CD4-positive, alpha-beta memory T cell (primary cell): ENCODE results near the gene TOX3. TPM values are rescaled to one million over a fixed set of nuclear protein-coding genes. Genes with fewer than 3 reads are reported as not detected.

Experiments used
- CTCF ChIA-PET: fragments of 350-600 bp; sonication (Branson Sonifier 250); formaldehyde crosslinking; loops from one replicate; lab custom pipeline; 2021; ENCODE audit warnings: inconsistent platforms; ENCODE audit not compliant: partially characterized antibody; lab: Charles Lee
- POLR2A ChIA-PET: fragments of 350-600 bp; sonication (Branson Sonifier 250); formaldehyde crosslinking; loops from one replicate; lab custom pipeline; 2021; ENCODE audit not compliant: partially characterized antibody; lab: Charles Lee
- DNase-seq, 5 donors: peaks; one replicate each; pipeline versions ENCODE4 v3.0.0 to v3.0.0-alpha.2; 2020 to 2022; ENCODE audit warnings: mixed read lengths in 1 of 5
- H3K27ac ChIP-seq: one replicate; pipeline ENCODE4 v1.7.0; 2013; ENCODE audit warnings: low read depth, low read length
- H3K27me3 ChIP-seq: 2 replicates; pipeline ENCODE4 v1.7.0; 2013; ENCODE audit warnings: mild to moderate bottlenecking, low read length, moderate library complexity; ENCODE audit not compliant: insufficient read depth
- H3K36me3 ChIP-seq: 2 replicates; pipeline ENCODE4 v1.7.0; 2013; ENCODE audit warnings: mild to moderate bottlenecking, low read length, moderate library complexity; ENCODE audit not compliant: insufficient read depth
- H3K4me1 ChIP-seq: 2 replicates; pipeline ENCODE4 v1.7.0; 2013; ENCODE audit warnings: mild to moderate bottlenecking, low read length, moderate library complexity; ENCODE audit not compliant: insufficient read depth
- H3K4me3 ChIP-seq, 2 donors: one replicate each; pipeline ENCODE4 v1.7.0; 2013; ENCODE audit warnings: low read length in 2 of 2, mild to moderate bottlenecking in 1 of 2
- H3K9me3 ChIP-seq, 2 donors: one replicate each; pipeline ENCODE4 v1.7.0; 2013; ENCODE audit warnings: low read length in 2 of 2, control low read depth in 1 of 2; ENCODE audit not compliant: control insufficient read depth in 1 of 2
- H3K27ac Mint-ChIP-seq, 7 donors: one replicate each; pipeline ENCODE4 v1.8.0; 2020 to 2021; ENCODE audit warnings: mixed read lengths in 7 of 7, mild to moderate bottlenecking in 6 of 7, inconsistent platforms in 3 of 7, moderate library complexity in 3 of 7
- H3K27me3 Mint-ChIP-seq, 2 donors: one replicate each; pipeline ENCODE4 v1.8.0; 2020 to 2021; ENCODE audit warnings: mixed read lengths in 2 of 2
- H3K36me3 Mint-ChIP-seq, 2 donors: one replicate each; pipeline ENCODE4 v1.8.0; 2020 to 2021; ENCODE audit warnings: mixed read lengths in 2 of 2, inconsistent platforms in 1 of 2, mild to moderate bottlenecking in 1 of 2
- H3K4me1 Mint-ChIP-seq, 4 donors: one replicate each; pipeline ENCODE4 v1.8.0; 2020 to 2021; ENCODE audit warnings: mixed read lengths in 4 of 4, mild to moderate bottlenecking in 1 of 4
- H3K4me3 Mint-ChIP-seq, 8 donors: one replicate each; pipeline ENCODE4 v1.8.0; 2020 to 2021; ENCODE audit warnings: mixed read lengths in 8 of 8, mild to moderate bottlenecking in 7 of 8, moderate library complexity in 6 of 8, inconsistent platforms in 3 of 8
- H3K9me3 Mint-ChIP-seq, 8 donors: one replicate each; pipeline ENCODE4 v1.8.0; 2020 to 2021; ENCODE audit warnings: mixed read lengths in 8 of 8, mild to moderate bottlenecking in 5 of 8, inconsistent platforms in 3 of 8, moderate library complexity in 1 of 8
- intact Hi-C: fragments of 100-400 bp; cut with micrococcal nuclease; formaldehyde crosslinking; loops from one replicate; pipeline ENCODE4 v1.15.1; 2023
- polyA plus RNA-seq, 2 donors: library from polyadenylated mRNA; unstranded; fragments of 300-500 nt; fragmentation: Illumina TruSeq; gene quantifications; one replicate each; pipeline ENCODE4 v1.2.3, GENCODE V29; 2021
- total RNA-seq, 2 experiments: library from RNA; stranded (reverse); gene quantifications; one replicate each; pipeline ENCODE4 v1.2.3, GENCODE V29; 2021

Gene TOX3
- total and polyA plus RNA-seq, 4 experiments from 2014 or later = 0.13 TPM; not detected in 3

DNA sequence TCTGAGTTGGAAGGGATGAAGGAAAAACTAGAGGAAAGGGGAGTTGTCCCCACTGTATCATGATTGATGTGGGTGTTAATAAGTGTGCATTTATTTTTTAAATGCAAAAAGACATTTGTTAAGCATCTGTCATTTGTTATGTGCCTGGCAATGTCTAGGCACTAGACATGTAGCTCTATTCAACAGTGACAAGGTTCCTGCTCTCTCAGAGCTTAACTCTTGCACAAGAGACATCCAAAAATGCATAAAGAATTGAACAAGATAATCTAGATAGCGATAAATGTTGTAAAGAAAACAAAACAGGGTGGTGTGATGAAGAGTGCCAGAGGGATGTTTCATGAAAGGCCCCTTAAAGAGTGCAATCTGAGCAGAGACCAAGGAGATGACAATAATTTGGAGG is 148.9 kb downstream of the TOX3 start:
- intact Hi-C loops = no loop called here
- ChIA-PET CTCF (no interaction called here), POLR2A (no interaction called here)
- H3K27me3 Mint-ChIP-seq = no peaks in the 10 kb centered on the region
- H3K27ac ChIP-seq = no peak overlapping the region
- H3K27me3 ChIP-seq = no peaks in the 10 kb centered on the region
- no peaks in the 10 kb centered on the region for H3K36me3 ChIP-seq
- no peak overlapping the region for H3K4me3 Mint-ChIP-seq
- H3K4me1 Mint-ChIP-seq = no peaks in the 10 kb centered on the region
- no peaks in the 10 kb centered on the region for H3K4me1 ChIP-seq
- no peak overlapping the region for H3K4me3 ChIP-seq
- H3K9me3 ChIP-seq = no peaks in the 10 kb centered on the region
- no peak overlapping the region for H3K27ac Mint-ChIP-seq
- peaks cover 0 to 17% (median 6%) of the 10 kb centered on the region in 8 donors for H3K9me3 Mint-ChIP-seq
- no peaks in the 10 kb centered on the region for H3K36me3 Mint-ChIP-seq
- DNase-seq = no peak

DNA sequence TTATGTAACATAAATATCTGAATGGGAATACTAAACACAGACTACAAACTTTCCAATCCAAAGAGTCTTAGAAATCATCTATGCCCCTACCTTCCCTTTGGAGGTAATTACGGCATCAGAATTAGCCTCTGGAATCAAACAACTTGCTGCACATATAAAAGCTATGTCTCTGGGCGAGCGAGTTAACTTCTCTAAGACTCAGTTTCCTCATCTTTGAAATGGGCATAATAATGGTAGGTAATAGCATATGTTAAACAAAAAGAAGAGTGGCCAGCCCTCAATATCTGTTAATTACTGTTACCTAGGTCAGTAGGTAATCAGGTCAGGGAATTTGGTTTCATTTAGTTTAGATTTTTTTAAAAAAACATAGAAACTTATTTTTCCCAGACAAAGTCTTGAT is 153.5 kb downstream of the TOX3 start:
- no peak overlapping the region for H3K4me3 ChIP-seq
- H3K9me3 Mint-ChIP-seq = peaks cover 0 to 14% (median 8%) of the 10 kb centered on the region in 8 donors
- intact Hi-C loops = no loop called here
- no peak overlapping the region for H3K4me3 Mint-ChIP-seq
- no peaks in the 10 kb centered on the region for H3K36me3 Mint-ChIP-seq
- POLR2A ChIA-PET = no interaction called here
- no peaks in the 10 kb centered on the region for H3K9me3 ChIP-seq
- no peaks in the 10 kb centered on the region for H3K4me1 ChIP-seq
- no peak overlapping the region for H3K27ac Mint-ChIP-seq
- H3K27me3 Mint-ChIP-seq = no peaks in the 10 kb centered on the region
- H3K27me3 ChIP-seq = no peaks in the 10 kb centered on the region
- H3K36me3 ChIP-seq = no peaks in the 10 kb centered on the region
- no peak for DNase-seq
- CTCF ChIA-PET = no interaction called here
- no peaks in the 10 kb centered on the region for H3K4me1 Mint-ChIP-seq
- no peak overlapping the region for H3K27ac ChIP-seq

DNA sequence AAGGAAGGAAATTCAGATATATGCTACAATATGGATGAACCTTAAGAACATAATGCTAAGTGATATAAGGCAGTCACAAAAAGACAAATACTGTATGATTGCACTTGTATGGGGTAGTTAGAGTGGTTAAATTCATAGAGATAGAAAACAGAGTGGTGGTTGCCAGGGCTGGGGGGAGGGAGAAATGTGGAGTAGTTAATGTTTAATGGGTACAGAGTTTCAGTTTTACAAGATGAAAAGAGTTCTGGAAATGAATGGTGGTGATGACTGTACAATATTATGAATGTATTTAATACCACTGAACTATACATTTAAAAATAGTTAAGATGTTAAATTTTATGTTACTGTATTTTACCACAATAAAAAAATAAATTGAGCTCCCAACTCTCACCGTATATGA is 157.9 kb downstream of the TOX3 start:
- H3K4me1 Mint-ChIP-seq = no peaks in the 10 kb centered on the region
- peaks cover 0 to 9% (median 4%) of the 10 kb centered on the region in 8 donors for H3K9me3 Mint-ChIP-seq
- H3K27me3 Mint-ChIP-seq = no peaks in the 10 kb centered on the region
- H3K27ac Mint-ChIP-seq = no peak overlapping the region
- no peaks in the 10 kb centered on the region for H3K9me3 ChIP-seq
- H3K36me3 ChIP-seq = no peaks in the 10 kb centered on the region
- H3K36me3 Mint-ChIP-seq = no peaks in the 10 kb centered on the region
- no peak overlapping the region for H3K27ac ChIP-seq
- intact Hi-C loops = no loop called here
- DNase-seq = no peak
- no peak overlapping the region for H3K4me3 ChIP-seq
- POLR2A ChIA-PET = no interaction called here
- H3K4me3 Mint-ChIP-seq = no peak overlapping the region
- CTCF ChIA-PET = no interaction called here
- H3K4me1 ChIP-seq = no peaks in the 10 kb centered on the region
- H3K27me3 ChIP-seq = no peaks in the 10 kb centered on the region
